ENCODE measurements around the gene SGK1. TPM values are rescaled to one million over a fixed set of nuclear protein-coding genes. Genes with fewer than 3 reads are reported as not detected.
A peak's percentile ranks its signal among the peaks of the same experiment; 100 is the strongest.

Gene SGK1
- polyA plus RNA-seq, 4 donors = 54.5 to 848 (median 183) TPM

DNA sequence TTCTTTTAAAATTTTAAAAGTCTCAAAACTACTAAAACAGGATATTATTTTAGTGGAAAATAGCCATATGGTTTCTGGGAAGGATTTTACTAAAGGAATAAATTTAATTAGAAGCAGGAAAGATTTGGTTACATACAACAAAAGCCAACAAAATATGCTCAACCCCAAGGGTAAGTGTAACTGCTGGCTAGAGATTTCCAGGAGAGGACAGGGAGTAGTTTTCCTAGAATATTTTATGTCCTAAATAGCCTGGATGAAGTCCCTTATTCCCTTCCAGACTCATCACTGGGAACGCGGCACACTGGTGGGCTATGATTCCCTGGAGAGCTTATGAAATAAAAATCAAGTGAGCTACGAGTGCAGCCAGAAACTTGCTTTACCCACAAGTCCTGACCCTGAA is 66.6 kb downstream of the SGK1 start:
- peaks cover 3 to 7% (median 6%) of the 10 kb centered on the region in 3 donors for H3K4me1 ChIP-seq (ENCODE audit: control insufficient read depth in 3 of 3, insufficient read depth in 2 of 3, low read depth in 1 of 3, low read length in 2 of 3)
- no peak overlapping the region for H3K4me3 ChIP-seq (ENCODE audit: low read depth in 1 of 3, low read length in 3 of 3)
- H3K9me3 ChIP-seq (ENCODE audit: control insufficient read depth in 2 of 2, insufficient read depth in 1 of 2, low read depth in 1 of 2, low read length in 1 of 2) = no peaks in the 10 kb centered on the region
- DNase-seq (no peak), FAIRE-seq (no peak)
- no peaks in the 10 kb centered on the region for H3K27me3 ChIP-seq (ENCODE audit: control insufficient read depth in 3 of 3, insufficient read depth in 3 of 3, low read length in 3 of 3)
- no peak overlapping the region for H3K27ac ChIP-seq (ENCODE audit: low read depth in 1 of 3, low read length in 2 of 3)
- H3K36me3 ChIP-seq (ENCODE audit: control insufficient read depth in 3 of 3, insufficient read depth in 2 of 3, low read depth in 1 of 3, low read length in 3 of 3) = no peaks in the 10 kb centered on the region
- 79 to 96% (median 96%) methylated on average over 3 of the region's 3 CpGs for WGBS, 3 donors

DNA sequence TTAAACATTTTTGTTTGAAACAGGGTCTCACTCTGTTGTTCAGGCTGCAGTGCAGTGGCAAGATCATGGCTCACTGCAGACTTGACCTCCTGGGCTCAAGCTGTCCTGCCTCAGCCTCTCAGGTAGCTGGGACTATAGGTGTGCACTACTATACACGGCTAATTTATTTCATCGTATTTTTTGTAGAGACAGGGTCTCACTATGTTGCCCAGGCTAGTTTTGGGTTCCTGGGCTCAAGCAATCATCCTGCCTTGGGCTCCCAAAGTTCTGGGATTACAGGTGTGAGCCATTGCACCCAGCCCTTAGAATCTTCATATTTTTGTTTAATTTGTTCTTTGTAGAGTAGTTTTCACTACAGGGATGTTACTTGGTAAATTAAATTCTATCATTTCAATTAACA is 67.1 kb downstream of the SGK1 start:
- WGBS, 3 donors = 91 to 97% (median 94%) methylated on average over 2 of the region's 2 CpGs
- no peaks in the 10 kb centered on the region for H3K36me3 ChIP-seq (ENCODE audit: control insufficient read depth in 3 of 3, insufficient read depth in 2 of 3, low read depth in 1 of 3, low read length in 3 of 3)
- no peak overlapping the region for H3K27ac ChIP-seq (ENCODE audit: low read depth in 1 of 3, low read length in 2 of 3)
- no peak for FAIRE-seq
- H3K9me3 ChIP-seq (ENCODE audit: control insufficient read depth in 2 of 2, insufficient read depth in 1 of 2, low read depth in 1 of 2, low read length in 1 of 2) = no peaks in the 10 kb centered on the region
- no peak overlapping the region for H3K4me3 ChIP-seq (ENCODE audit: low read depth in 1 of 3, low read length in 3 of 3)
- DNase-seq = no peak
- H3K4me1 ChIP-seq (ENCODE audit: control insufficient read depth in 3 of 3, insufficient read depth in 2 of 3, low read depth in 1 of 3, low read length in 2 of 3) = peaks cover 3 to 7% (median 6%) of the 10 kb centered on the region in 3 donors
- no peaks in the 10 kb centered on the region for H3K27me3 ChIP-seq (ENCODE audit: control insufficient read depth in 3 of 3, insufficient read depth in 3 of 3, low read length in 3 of 3)

DNA sequence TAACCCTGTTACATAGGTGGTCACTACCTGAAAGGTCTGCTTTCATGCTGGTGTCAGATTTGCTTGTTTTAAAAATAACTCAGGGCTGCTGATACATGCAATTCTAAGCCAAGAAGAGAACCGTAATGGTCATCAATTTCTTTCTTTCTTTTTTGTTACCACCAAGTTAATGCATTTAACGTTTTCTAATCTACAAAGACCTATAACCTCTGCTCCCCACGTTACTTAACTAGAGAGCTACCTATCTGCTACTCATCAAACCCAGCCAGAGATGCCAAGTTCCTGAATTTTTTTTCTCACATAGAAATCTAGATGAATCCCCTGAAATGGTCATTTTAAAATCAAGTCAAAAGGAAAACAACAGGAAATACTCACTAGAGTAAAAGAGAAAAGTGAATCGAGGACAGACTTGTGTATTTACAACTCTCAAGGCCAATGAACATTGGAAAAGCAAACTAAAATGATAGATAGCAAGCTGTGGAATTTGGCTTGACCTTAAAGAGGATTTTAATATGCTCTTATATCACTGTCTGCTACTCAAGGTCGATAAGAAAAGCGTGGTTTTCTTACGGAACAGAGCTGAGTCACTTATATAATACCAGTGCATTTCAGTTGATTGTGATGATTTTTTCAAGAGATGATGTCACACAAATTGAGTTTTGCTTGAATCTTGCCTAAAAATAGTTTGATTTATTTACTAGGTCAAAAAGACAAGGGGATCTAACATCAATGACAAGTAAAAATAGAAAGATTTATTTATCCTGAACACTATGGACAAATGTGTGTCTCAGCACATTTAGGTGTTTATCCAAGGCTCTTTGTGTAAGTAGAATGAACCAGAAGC is 67.9 kb downstream of the SGK1 start:
- H3K4me1 ChIP-seq (ENCODE audit: control insufficient read depth in 3 of 3, insufficient read depth in 2 of 3, low read depth in 1 of 3, low read length in 2 of 3) = peaks cover 3 to 7% (median 6%) of the 10 kb centered on the region in 3 donors
- 6 to 25% (median 16%) methylated on average over 7 of the region's 7 CpGs for WGBS, 3 donors

DNA sequence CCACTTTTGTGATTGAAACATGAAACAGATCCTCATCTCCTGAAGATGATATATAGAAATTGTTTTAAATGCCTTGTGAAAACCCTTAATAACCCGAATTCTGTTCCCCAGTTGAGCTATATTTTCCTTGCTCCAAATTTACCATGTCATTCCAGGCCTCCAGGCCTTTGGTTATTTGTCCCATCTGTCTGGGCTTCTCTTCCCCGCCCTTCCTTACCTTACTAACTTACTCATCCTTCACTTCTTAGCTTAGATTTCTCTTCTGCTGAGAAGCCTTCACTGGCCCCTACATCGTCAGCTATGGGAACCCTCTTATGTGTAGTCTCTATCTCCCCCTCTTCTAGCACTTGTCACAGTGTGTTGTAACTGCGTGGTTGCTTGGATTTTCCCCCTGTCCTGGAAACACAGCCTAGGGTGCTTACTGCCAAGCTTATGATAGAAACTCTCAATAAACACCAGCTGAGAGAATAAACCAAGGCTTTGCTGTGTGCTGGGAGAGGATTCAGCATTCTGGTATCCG is 68.6 kb downstream of the SGK1 start:
- H3K27ac ChIP-seq (ENCODE audit: low read depth in 1 of 3, low read length in 2 of 3) = no peak overlapping the region
- 81 to 88% (median 82%) methylated on average over 5 of the region's 5 CpGs for WGBS, 3 donors
- DNase-seq = no peak

More for the DNA sequence above, 67.9 kb downstream of the SGK1 start:
- no peak for FAIRE-seq
- no peaks in the 10 kb centered on the region for H3K9me3 ChIP-seq (ENCODE audit: control insufficient read depth in 2 of 2, insufficient read depth in 1 of 2, low read depth in 1 of 2, low read length in 1 of 2)
- H3K4me3 ChIP-seq (ENCODE audit: low read depth in 1 of 3, low read length in 3 of 3) = no peak overlapping the region
- peak; percentile 30 to 50 for DNase-seq
- H3K27me3 ChIP-seq (ENCODE audit: control insufficient read depth in 3 of 3, insufficient read depth in 3 of 3, low read length in 3 of 3) = no peaks in the 10 kb centered on the region
- no peaks in the 10 kb centered on the region for H3K36me3 ChIP-seq (ENCODE audit: control insufficient read depth in 3 of 3, insufficient read depth in 2 of 3, low read depth in 1 of 3, low read length in 3 of 3)
- no peak overlapping the region for H3K27ac ChIP-seq (ENCODE audit: low read depth in 1 of 3, low read length in 2 of 3)

DNA sequence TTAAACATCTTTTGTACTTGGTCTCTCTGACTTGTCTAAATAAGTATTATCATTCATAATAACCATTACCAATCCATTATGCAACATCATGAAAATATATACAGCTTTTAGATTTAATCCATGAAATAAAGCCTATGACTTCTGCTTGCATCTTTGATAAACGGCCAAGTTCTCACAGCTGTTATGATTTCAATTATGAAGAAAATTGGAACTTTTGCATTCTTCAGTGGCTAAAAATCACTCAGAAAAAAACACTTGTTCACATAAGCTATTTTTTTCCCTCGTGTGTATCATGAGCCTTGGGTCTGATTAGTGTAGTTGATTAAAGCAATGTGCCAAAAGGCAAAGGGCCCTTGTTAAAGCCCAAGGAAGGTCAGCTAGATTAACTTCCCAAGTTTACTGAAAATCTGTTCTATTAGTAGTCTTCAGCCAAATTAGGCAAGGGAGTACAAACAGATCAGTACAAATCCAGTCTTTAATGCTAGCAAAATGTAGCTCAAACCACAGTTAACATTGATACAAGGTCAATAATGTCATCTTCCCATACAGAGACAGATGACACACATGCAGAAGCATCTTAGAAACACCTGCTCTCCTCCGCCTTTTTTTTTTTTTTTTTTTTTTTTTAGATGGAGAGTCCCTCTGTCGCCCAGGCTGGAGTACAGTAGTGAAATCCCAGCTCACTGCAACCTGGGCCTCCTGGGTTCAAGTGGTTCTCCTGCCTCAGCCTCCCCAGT is 69.9 kb downstream of the SGK1 start:
- Histone ChIP-seq H3K4me3 (ENCODE audit: low read depth in 1 of 3, low read length in 3 of 3) (no peak overlapping the region), H3K27ac (ENCODE audit: low read depth in 1 of 3, low read length in 2 of 3) (no peak overlapping the region), H3K36me3 (ENCODE audit: control insufficient read depth in 3 of 3, insufficient read depth in 2 of 3, low read depth in 1 of 3, low read length in 3 of 3) (no peaks in the 10 kb centered on the region), H3K4me1 (ENCODE audit: control insufficient read depth in 3 of 3, insufficient read depth in 2 of 3, low read depth in 1 of 3, low read length in 2 of 3) (peaks cover 3 to 7% (median 6%) of the 10 kb centered on the region in 3 donors), H3K9me3 (ENCODE audit: control insufficient read depth in 2 of 2, insufficient read depth in 1 of 2, low read depth in 1 of 2, low read length in 1 of 2) (no peaks in the 10 kb centered on the region), H3K27me3 (ENCODE audit: control insufficient read depth in 3 of 3, insufficient read depth in 3 of 3, low read length in 3 of 3) (no peaks in the 10 kb centered on the region)
- DNase-seq (no peak), FAIRE-seq (no peak)
- WGBS, 3 donors = 75 to 85% (median 76%) methylated on average over 4 of the region's 4 CpGs

More for the DNA sequence above, 68.6 kb downstream of the SGK1 start:
- H3K9me3 ChIP-seq (ENCODE audit: control insufficient read depth in 2 of 2, insufficient read depth in 1 of 2, low read depth in 1 of 2, low read length in 1 of 2) = no peaks in the 10 kb centered on the region
- H3K4me1 ChIP-seq (ENCODE audit: control insufficient read depth in 3 of 3, insufficient read depth in 2 of 3, low read depth in 1 of 3, low read length in 2 of 3) = peaks cover 3 to 7% (median 6%) of the 10 kb centered on the region in 3 donors
- no peak overlapping the region for H3K4me3 ChIP-seq (ENCODE audit: low read depth in 1 of 3, low read length in 3 of 3)
- no peak for FAIRE-seq
- no peaks in the 10 kb centered on the region for H3K36me3 ChIP-seq (ENCODE audit: control insufficient read depth in 3 of 3, insufficient read depth in 2 of 3, low read depth in 1 of 3, low read length in 3 of 3)
- H3K27me3 ChIP-seq (ENCODE audit: control insufficient read depth in 3 of 3, insufficient read depth in 3 of 3, low read length in 3 of 3) = no peaks in the 10 kb centered on the region

DNA sequence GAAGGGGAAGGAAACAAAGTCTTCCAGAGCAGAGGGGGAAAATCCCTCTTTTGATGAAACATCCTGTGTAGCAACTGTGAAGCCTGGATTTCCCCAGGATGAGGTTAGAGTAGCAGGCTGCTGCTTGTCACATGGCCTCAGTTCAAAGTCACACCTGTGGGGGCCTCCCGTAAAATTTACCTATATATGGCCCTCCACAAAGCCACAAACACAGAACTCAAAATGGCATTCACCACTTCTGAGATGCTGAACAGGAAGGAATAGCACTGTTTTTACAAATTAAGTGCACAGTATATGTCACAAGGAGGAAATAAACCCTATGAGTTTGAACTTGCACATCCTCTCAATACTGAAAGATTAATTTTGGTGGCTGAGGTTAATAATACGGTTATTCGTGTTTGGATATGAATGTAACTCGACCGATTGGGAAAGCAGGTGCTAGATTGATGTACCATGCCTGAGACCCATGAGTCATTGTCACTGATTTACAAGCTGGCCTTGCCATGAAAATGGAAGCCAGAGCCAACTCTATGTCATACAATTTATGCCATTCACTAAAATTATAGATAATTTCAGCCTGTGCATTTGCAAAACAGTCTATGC is 70.6 kb downstream of the SGK1 start:
- DNase-seq (peak in 1 of 2 donors; percentile 40), FAIRE-seq (no peak)
- Histone ChIP-seq H3K4me1 (ENCODE audit: control insufficient read depth in 3 of 3, insufficient read depth in 2 of 3, low read depth in 1 of 3, low read length in 2 of 3) (peaks cover 3 to 7% (median 6%) of the 10 kb centered on the region in 3 donors), H3K27me3 (ENCODE audit: control insufficient read depth in 3 of 3, insufficient read depth in 3 of 3, low read length in 3 of 3) (no peaks in the 10 kb centered on the region), H3K27ac (ENCODE audit: low read depth in 1 of 3, low read length in 2 of 3) (no peak overlapping the region), H3K4me3 (ENCODE audit: low read depth in 1 of 3, low read length in 3 of 3) (no peak overlapping the region), H3K36me3 (ENCODE audit: control insufficient read depth in 3 of 3, insufficient read depth in 2 of 3, low read depth in 1 of 3, low read length in 3 of 3) (no peaks in the 10 kb centered on the region), H3K9me3 (ENCODE audit: control insufficient read depth in 2 of 2, insufficient read depth in 1 of 2, low read depth in 1 of 2, low read length in 1 of 2) (no peaks in the 10 kb centered on the region)
- WGBS, 3 donors = 49 to 80% (median 53%) methylated on average over 5 of the region's 5 CpGs

DNA sequence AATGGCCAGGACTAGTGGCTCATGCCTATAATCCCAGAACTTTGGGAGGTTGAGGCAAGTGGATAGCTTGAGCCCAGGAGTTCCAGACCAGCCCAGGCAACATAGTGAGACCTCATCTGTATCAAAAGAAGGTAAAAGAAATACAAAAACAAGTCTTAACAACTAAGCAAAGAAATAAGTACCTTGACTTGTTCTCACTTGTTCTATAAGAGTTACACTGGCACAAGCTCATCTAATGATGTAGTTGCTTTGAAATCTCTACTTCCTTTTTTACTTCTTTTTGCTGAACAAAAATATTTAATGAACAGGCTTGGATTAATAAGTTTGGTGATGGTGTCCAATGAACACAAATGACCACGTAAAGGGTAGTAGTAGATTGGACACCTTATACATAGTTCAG is 72.2 kb downstream of the SGK1 start:
- no peak for FAIRE-seq
- 92 to 93% (median 92%) methylated on average over 1 of the region's 1 CpG for WGBS, 3 donors

DNA sequence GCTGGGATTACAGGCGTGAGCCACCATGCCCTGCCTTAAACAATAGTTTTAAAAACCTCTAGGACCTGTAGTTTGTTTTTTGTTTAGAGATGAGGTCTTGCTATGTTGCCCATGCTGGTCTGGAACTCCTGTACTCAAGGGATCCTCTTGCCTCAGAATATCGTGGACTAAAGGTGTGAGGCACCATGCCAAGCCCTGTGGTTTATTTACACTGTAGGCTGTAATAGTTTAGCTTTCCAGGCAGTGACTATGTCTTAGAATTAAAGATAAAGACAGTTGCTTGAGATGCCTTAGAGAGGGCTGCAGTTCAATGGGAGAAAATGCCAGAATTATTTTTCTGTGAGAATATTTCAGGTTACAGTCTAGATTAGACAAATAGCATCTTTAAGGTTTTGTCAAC is 72.9 kb downstream of the SGK1 start:
- no peaks in the 10 kb centered on the region for H3K9me3 ChIP-seq (ENCODE audit: control insufficient read depth in 2 of 2, insufficient read depth in 1 of 2, low read depth in 1 of 2, low read length in 1 of 2)
- H3K4me3 ChIP-seq (ENCODE audit: low read depth in 1 of 3, low read length in 3 of 3) = no peak overlapping the region
- H3K27me3 ChIP-seq (ENCODE audit: control insufficient read depth in 3 of 3, insufficient read depth in 3 of 3, low read length in 3 of 3) = no peaks in the 10 kb centered on the region
- DNase-seq = no peak
- no peaks in the 10 kb centered on the region for H3K36me3 ChIP-seq (ENCODE audit: control insufficient read depth in 3 of 3, insufficient read depth in 2 of 3, low read depth in 1 of 3, low read length in 3 of 3)
- FAIRE-seq = no peak
- WGBS, 3 donors = 41 to 57% (median 43%) methylated on average over 2 of the region's 2 CpGs
- H3K4me1 ChIP-seq (ENCODE audit: control insufficient read depth in 3 of 3, insufficient read depth in 2 of 3, low read depth in 1 of 3, low read length in 2 of 3) = peaks cover 3 to 7% (median 6%) of the 10 kb centered on the region in 3 donors
- no peak overlapping the region for H3K27ac ChIP-seq (ENCODE audit: low read depth in 1 of 3, low read length in 2 of 3)

More for the DNA sequence above, 72.2 kb downstream of the SGK1 start:
- H3K4me1 ChIP-seq (ENCODE audit: control insufficient read depth in 3 of 3, insufficient read depth in 2 of 3, low read depth in 1 of 3, low read length in 2 of 3) = peaks cover 3 to 7% (median 6%) of the 10 kb centered on the region in 3 donors
- H3K4me3 ChIP-seq (ENCODE audit: low read depth in 1 of 3, low read length in 3 of 3) = no peak overlapping the region
- H3K36me3 ChIP-seq (ENCODE audit: control insufficient read depth in 3 of 3, insufficient read depth in 2 of 3, low read depth in 1 of 3, low read length in 3 of 3) = no peaks in the 10 kb centered on the region
- H3K27ac ChIP-seq (ENCODE audit: low read depth in 1 of 3, low read length in 2 of 3) = no peak overlapping the region
- DNase-seq = no peak
- H3K27me3 ChIP-seq (ENCODE audit: control insufficient read depth in 3 of 3, insufficient read depth in 3 of 3, low read length in 3 of 3) = no peaks in the 10 kb centered on the region
- no peaks in the 10 kb centered on the region for H3K9me3 ChIP-seq (ENCODE audit: control insufficient read depth in 2 of 2, insufficient read depth in 1 of 2, low read depth in 1 of 2, low read length in 1 of 2)
